Hepatic stellate cell (primary cell): ENCODE measurements around the gene PKIG.
"Not testable (repeated sequence)": the region's sequence is repeated elsewhere in the genome, so short reads cannot be mapped to it uniquely, and the experiment has no call there.

Experiments
- DNase-seq: peaks from one replicate; pipeline ENCODE4 v3.0.0; 2011; ENCODE audit warnings: low spot score

The PKIG gene

GRCh38 chr20:44572551-44573500, 9.6 kb upstream of the PKIG start:
- peak; percentile 62 for DNase-seq

- no peak for DNase-seq
These were observed 8.9 kb upstream of the PKIG start for GRCh38 chr20:44573501-44573869.

GRCh38 chr20:44574372-44574771, 8.0 kb upstream of the PKIG start:
- no peak for DNase-seq

- no peak for DNase-seq
These were observed 6.1 kb upstream of the PKIG start for GRCh38 chr20:44576297-44576696.

GRCh38 chr20:44579313-44580081, 2.9 kb upstream of the PKIG start:
- DNase-seq = no peak

GRCh38 chr20:44580581-44581268, 1.7 kb upstream of the PKIG start:
- DNase-seq = no peak

- DNase-seq = no peak
These were observed 864 bp upstream of the PKIG start for GRCh38 chr20:44581515-44581914.

- DNase-seq = no peak
These were observed 778 bp downstream of the PKIG start for GRCh38 chr20:44583157-44583556.

GRCh38 chr20:44584162-44584561, 1.8 kb downstream of the PKIG start:
- DNase-seq = no peak

- no peak for DNase-seq
These were observed 2.9 kb downstream of the PKIG start for GRCh38 chr20:44585057-44585963.

- no peak for DNase-seq
These were observed 4.0 kb downstream of the PKIG start for GRCh38 chr20:44586289-44586911.

GRCh38 chr20:44587035-44587980, 4.9 kb downstream of the PKIG start:
- no peak for DNase-seq

- not testable (repeated sequence) for DNase-seq
These were observed 5.9 kb downstream of the PKIG start for GRCh38 chr20:44588321-44588720.

- no peak for DNase-seq
These were observed 7.2 kb downstream of the PKIG start for GRCh38 chr20:44589537-44589936.

GRCh38 chr20:44590980-44591778, 8.8 kb downstream of the PKIG start:
- no peak for DNase-seq

- DNase-seq = no peak
These were observed 10.0 kb downstream of the PKIG start for GRCh38 chr20:44592366-44592765.

GRCh38 chr20:44593751-44594150, 11.4 kb downstream of the PKIG start:
- DNase-seq = no peak

- peak; percentile 57 for DNase-seq
These were observed 12.4 kb downstream of the PKIG start for GRCh38 chr20:44594730-44595129.

GRCh38 chr20:44596010-44596409, 13.6 kb downstream of the PKIG start:
- DNase-seq = no peak
